ENCODE measurements around the gene GPD1. TPM values are rescaled to one million over a fixed set of nuclear protein-coding genes. Genes with fewer than 3 reads are reported as not detected.
"Not testable (repeated sequence)": the region's sequence is repeated elsewhere in the genome, so short reads cannot be mapped to it uniquely, and the experiment has no call there.

Gene GPD1
- total and polyA plus RNA-seq, 2 experiments from 2014 or later, result not detected

DNA sequence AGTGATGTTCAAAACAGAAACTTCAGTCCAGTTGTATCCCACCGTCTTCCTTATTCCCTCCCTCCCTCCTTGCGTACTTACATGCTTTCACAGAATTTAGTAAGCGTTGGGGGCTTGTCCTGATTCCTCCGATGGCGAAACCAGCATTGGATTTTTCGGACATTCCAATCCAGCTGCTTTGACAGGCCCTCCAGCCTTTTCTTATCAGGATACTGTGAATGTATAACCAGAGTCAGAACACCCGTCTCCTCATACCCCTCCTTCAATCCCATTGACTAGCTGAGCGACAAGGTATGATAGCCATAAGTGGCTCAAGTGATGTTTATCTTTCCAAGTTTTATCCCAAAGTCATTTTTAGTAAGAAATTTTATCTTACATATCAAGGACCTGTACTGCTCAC lies 39.2 kb downstream of the GPD1 start:
- H2AFZ ChIP-seq, result no peak overlapping the region
- DNase-seq, result no peak
- TF ChIP-seq EZH2 (IDR thresholded peaks at IDR 0.05; ENCODE audit: insufficient read depth, poor library complexity, severe bottlenecking) (no peak), EZH2phosphoT487 (IDR thresholded peaks at IDR 0.05; ENCODE audit: insufficient read depth, low read depth) (no peak)
- in situ Hi-C loops (cut with MboI), result no loop called here
- no peaks in the 10 kb centered on the region for H3K9me3 ChIP-seq (ENCODE audit: low read depth)
- H3K79me2 ChIP-seq (ENCODE audit: insufficient read depth), result peaks cover 75% of the 10 kb centered on the region
- peaks cover 35% of the 10 kb centered on the region for H3K36me3 ChIP-seq (ENCODE audit: low read depth)
- no peak overlapping the region for H3K4me3 ChIP-seq
- no peak overlapping the region for H3K4me2 ChIP-seq (ENCODE audit: unreplicated experiment)
- H3K27ac ChIP-seq, result no peak overlapping the region
- H4K20me1 ChIP-seq (ENCODE audit: insufficient read depth), result 0 out of 2 replicates have a peak, but pooled peaks cover 5% of the 10 kb centered on the region
- no peaks in the 10 kb centered on the region for H3K9me2 ChIP-seq (ENCODE audit: insufficient read depth)
- H3F3A ChIP-seq (ENCODE audit: insufficient read depth), result peaks cover 4% of the 10 kb centered on the region; the same call in 1 of the 2 replicates
- no peak overlapping the region for H3K9ac ChIP-seq
- no peaks in the 10 kb centered on the region for H3K4me1 ChIP-seq (ENCODE audit: insufficient read depth)
- 92 to 93% methylated on average over 8 of the region's 8 CpGs for WGBS, 2 experiments (ENCODE audit: low coverage in 1 of 2, low lambda C conversion rate in 2 of 2, missing lambda C conversion rate in 2 of 2)
- no peaks in the 10 kb centered on the region for H3K27me3 ChIP-seq (replicated peaks; ENCODE audit: insufficient read depth)

DNA sequence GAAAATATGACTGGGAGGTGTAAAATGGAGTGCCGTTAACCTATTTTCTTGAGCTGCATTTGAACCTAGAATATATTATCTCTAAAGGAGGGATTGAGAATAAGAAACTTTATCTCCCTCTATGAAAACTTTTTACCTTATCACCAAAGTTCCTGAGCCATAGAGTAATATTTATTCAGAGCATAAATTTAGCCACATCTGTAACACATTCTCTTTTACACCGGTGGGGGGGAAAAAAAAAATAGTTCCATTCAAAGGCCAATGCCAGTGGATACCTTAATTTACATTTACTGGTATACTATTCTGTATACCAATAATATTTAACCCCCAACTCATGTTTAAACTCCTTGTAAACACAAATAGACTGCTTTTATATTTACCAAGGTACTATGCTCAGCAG lies 41.6 kb downstream of the GPD1 start:
- in situ Hi-C loops (cut with MboI), result no loop called here
- peaks cover 8% of the 10 kb centered on the region; the same call in 1 of the 2 replicates for H4K20me1 ChIP-seq (ENCODE audit: insufficient read depth)
- no peak for TF ChIP-seq EZH2phosphoT487 (IDR thresholded peaks at IDR 0.05; ENCODE audit: insufficient read depth, low read depth)
- TF ChIP-seq EZH2 (IDR thresholded peaks at IDR 0.05; ENCODE audit: insufficient read depth, poor library complexity, severe bottlenecking), result no peak
- H3K27me3 ChIP-seq (replicated peaks; ENCODE audit: insufficient read depth), result no peaks in the 10 kb centered on the region
- H3K4me3 ChIP-seq, result no peak overlapping the region
- peaks cover 1% of the 10 kb centered on the region; the same call in 1 of the 2 replicates for H3F3A ChIP-seq (ENCODE audit: insufficient read depth)
- H3K9me3 ChIP-seq (ENCODE audit: low read depth), result no peaks in the 10 kb centered on the region
- no peak overlapping the region for H3K9ac ChIP-seq
- peaks cover 17% of the 10 kb centered on the region for H3K36me3 ChIP-seq (ENCODE audit: low read depth)
- no peak overlapping the region for H3K4me2 ChIP-seq (ENCODE audit: unreplicated experiment)
- H3K79me2 ChIP-seq (ENCODE audit: insufficient read depth), result peaks cover 84% of the 10 kb centered on the region
- DNase-seq, result no peak
- H3K27ac ChIP-seq, result no peak overlapping the region
- no peaks in the 10 kb centered on the region for H3K9me2 ChIP-seq (ENCODE audit: insufficient read depth)
- no peak overlapping the region for H2AFZ ChIP-seq
- WGBS, 2 experiments (ENCODE audit: low coverage in 1 of 2, low lambda C conversion rate in 2 of 2, missing lambda C conversion rate in 2 of 2), result 77 to 82% methylated on average over 2 of the region's 2 CpGs
- H3K4me1 ChIP-seq (ENCODE audit: insufficient read depth), result no peaks in the 10 kb centered on the region

DNA sequence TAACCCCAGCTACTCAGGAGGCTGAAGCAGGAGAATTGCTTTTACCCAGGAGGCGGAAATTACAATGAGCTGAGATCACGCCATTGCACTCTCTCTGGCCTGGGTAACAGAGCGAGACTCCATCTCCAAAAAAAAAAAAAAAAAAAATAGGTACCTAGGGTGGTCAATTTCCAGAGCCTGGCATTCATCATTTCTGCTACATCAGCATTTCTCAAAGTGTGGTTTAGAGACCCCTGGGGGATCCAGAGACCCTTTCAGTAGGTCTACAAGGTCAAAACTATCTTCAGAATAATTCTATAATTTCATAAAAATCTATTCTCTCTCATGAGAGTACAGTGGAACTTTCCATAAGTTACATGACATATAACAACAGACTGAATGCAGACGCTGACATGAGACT lies 43.5 kb downstream of the GPD1 start:
- Histone ChIP-seq H3K9me3 (ENCODE audit: low read depth) (no peaks in the 10 kb centered on the region), H3F3A (ENCODE audit: insufficient read depth) (peaks cover 13% of the 10 kb centered on the region; the same call in 1 of the 2 replicates), H3K79me2 (ENCODE audit: insufficient read depth) (peaks cover 97% of the 10 kb centered on the region)

DNA sequence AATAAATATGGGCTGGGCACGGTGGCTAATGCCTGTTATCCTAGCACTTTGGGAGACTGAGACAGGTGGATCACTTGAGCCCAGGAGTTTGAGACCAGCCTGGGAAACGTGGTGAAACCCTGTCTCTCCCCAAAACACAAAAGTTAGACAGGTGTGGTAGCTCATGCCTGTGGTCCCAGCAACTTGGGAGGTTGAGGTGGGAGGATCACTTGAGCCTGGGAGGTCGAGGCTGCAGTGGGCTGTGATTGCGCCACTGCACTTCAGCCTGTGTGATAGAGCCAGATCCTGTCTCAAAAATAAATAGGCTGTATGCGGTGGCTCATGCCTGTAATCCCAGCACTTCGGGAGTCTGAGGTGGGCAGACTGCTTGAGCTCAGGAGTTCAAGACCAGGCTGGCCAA lies 44.2 kb downstream of the GPD1 start:
- in situ Hi-C loops (cut with MboI); H3K9ac ChIP-seq; H2AFZ ChIP-seq; H3K4me1 ChIP-seq (ENCODE audit: insufficient read depth); H3K4me3 ChIP-seq; H3K36me3 ChIP-seq (ENCODE audit: low read depth); H4K20me1 ChIP-seq (ENCODE audit: insufficient read depth); H3K9me3 ChIP-seq (ENCODE audit: low read depth); H3K27ac ChIP-seq; H3K27me3 ChIP-seq (replicated peaks; ENCODE audit: insufficient read depth); DNase-seq; H3K4me2 ChIP-seq (ENCODE audit: unreplicated experiment); H3K9me2 ChIP-seq (ENCODE audit: insufficient read depth): not testable (repeated sequence)
- 100% methylated on average over 6 of the region's 6 CpGs for WGBS, 2 experiments (ENCODE audit: low coverage in 1 of 2, low lambda C conversion rate in 2 of 2, missing lambda C conversion rate in 2 of 2)
- H3K79me2 ChIP-seq (ENCODE audit: insufficient read depth), result peaks cover 98% of the 10 kb centered on the region
- peaks cover 13% of the 10 kb centered on the region; the same call in 1 of the 2 replicates for H3F3A ChIP-seq (ENCODE audit: insufficient read depth)

More for the DNA sequence above, 43.5 kb downstream of the GPD1 start:
- in situ Hi-C loops (cut with MboI), result no loop called here
- Histone ChIP-seq H3K36me3 (ENCODE audit: low read depth) (peaks cover 6% of the 10 kb centered on the region; the same call in 1 of the 2 replicates), H2AFZ (no peak overlapping the region), H3K27me3 (replicated peaks; ENCODE audit: insufficient read depth) (no peaks in the 10 kb centered on the region), H3K4me2 (ENCODE audit: unreplicated experiment) (no peak overlapping the region), H4K20me1 (ENCODE audit: insufficient read depth) (peaks cover 8% of the 10 kb centered on the region; the same call in 1 of the 2 replicates), H3K9me2 (ENCODE audit: insufficient read depth) (no peaks in the 10 kb centered on the region), H3K9ac (no peak overlapping the region), H3K27ac (no peak overlapping the region), H3K4me1 (ENCODE audit: insufficient read depth) (peaks cover 9% of the 10 kb centered on the region), H3K4me3 (no peak overlapping the region)
- TF ChIP-seq EZH2phosphoT487 (IDR thresholded peaks at IDR 0.05; ENCODE audit: insufficient read depth, low read depth) (no peak), EZH2 (IDR thresholded peaks at IDR 0.05; ENCODE audit: insufficient read depth, poor library complexity, severe bottlenecking) (no peak)
- no peak for DNase-seq
- WGBS, 2 experiments (ENCODE audit: low coverage in 1 of 2, low lambda C conversion rate in 2 of 2, missing lambda C conversion rate in 2 of 2), result 95 to 99% methylated on average over 4 of the region's 4 CpGs

DNA sequence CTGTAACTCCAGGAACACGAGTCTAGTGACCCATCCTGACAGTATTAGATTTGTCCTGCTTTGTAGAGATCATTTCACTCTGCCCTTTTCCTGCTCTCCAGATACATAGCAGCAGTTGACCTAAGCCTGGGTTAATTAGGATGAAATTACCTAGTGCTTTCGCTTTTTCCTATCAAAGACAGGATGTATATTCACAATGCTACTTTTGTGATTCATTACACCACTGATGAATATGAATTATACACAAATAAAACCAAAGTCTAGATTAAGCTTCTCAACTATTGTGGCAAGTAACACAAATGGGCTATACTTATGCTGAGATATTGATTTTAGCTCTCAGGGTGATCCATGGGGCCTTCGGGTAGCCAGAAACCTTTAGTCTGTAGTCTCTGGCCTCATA lies 45.5 kb downstream of the GPD1 start:
- H3F3A ChIP-seq (ENCODE audit: insufficient read depth), result peaks cover 13% of the 10 kb centered on the region; the same call in 1 of the 2 replicates
- H4K20me1 ChIP-seq (ENCODE audit: insufficient read depth), result peaks cover 3% of the 10 kb centered on the region; the same call in 1 of the 2 replicates
- whole genome bisulfite sequencing, 2 experiments (ENCODE audit: low coverage in 1 of 2, low lambda C conversion rate in 2 of 2, missing lambda C conversion rate in 2 of 2), result 74 to 80% methylated on average over 3 of the region's 3 CpGs
- H3K4me3 ChIP-seq, result no peak overlapping the region
- in situ Hi-C loops (cut with MboI), result no loop called here
- H3K9ac ChIP-seq, result no peak overlapping the region
- no peak overlapping the region for H3K27ac ChIP-seq
- H3K4me1 ChIP-seq (ENCODE audit: insufficient read depth), result peaks cover 9% of the 10 kb centered on the region
- H3K4me2 ChIP-seq (ENCODE audit: unreplicated experiment), result no peak overlapping the region
- H3K9me2 ChIP-seq (ENCODE audit: insufficient read depth), result no peaks in the 10 kb centered on the region
- no peaks in the 10 kb centered on the region for H3K27me3 ChIP-seq (replicated peaks; ENCODE audit: insufficient read depth)
- no peaks in the 10 kb centered on the region for H3K36me3 ChIP-seq (ENCODE audit: low read depth)
- H3K79me2 ChIP-seq (ENCODE audit: insufficient read depth), result peaks cover 98% of the 10 kb centered on the region
- H2AFZ ChIP-seq, result no peak overlapping the region
- DNase-seq, result no peak
- H3K9me3 ChIP-seq (ENCODE audit: low read depth), result no peaks in the 10 kb centered on the region
- no peak for TF ChIP-seq EZH2 (IDR thresholded peaks at IDR 0.05; ENCODE audit: insufficient read depth, poor library complexity, severe bottlenecking)
- TF ChIP-seq EZH2phosphoT487 (IDR thresholded peaks at IDR 0.05; ENCODE audit: insufficient read depth, low read depth), result no peak
